Central memory CD8-positive, alpha-beta T cell (primary cell): ENCODE results near the gene CLEC18A.
"Not testable (repeated sequence)": the region's sequence is repeated elsewhere in the genome, so short reads cannot be mapped to it uniquely, and the experiment has no call there.

Experiments used
- ATAC-seq: fragments of 150-1000 bp; cut with Tn5 transposase; replicated peaks from 2 replicates; pipeline ENCODE4 v1.10.0; 2022; ENCODE audit warnings: mild to moderate bottlenecking, moderate FRiP score, moderate number of reproducible peaks; ENCODE audit not compliant: poor library complexity, severe bottlenecking; ENCODE audit errors: extremely low read depth
- DNase-seq, 2 donors: peaks; one replicate each; pipeline ENCODE4 v3.0.0; 2021; ENCODE audit warnings: low spot score in 2 of 2
- H3K27ac Mint-ChIP-seq: one replicate; pipeline ENCODE4 v1.8.0; 2022; ENCODE audit warnings: low read depth, mild to moderate bottlenecking, moderate library complexity, mixed read lengths
- H3K27me3 Mint-ChIP-seq: one replicate; pipeline ENCODE4 v1.8.0; 2022; ENCODE audit warnings: mixed read lengths
- H3K36me3 Mint-ChIP-seq: one replicate; pipeline ENCODE4 v1.8.0; 2022; ENCODE audit warnings: mild to moderate bottlenecking, moderate library complexity, mixed read lengths; ENCODE audit not compliant: insufficient read depth
- H3K4me1 Mint-ChIP-seq: one replicate; pipeline ENCODE4 v1.8.0; 2022; ENCODE audit warnings: mixed read lengths
- H3K4me3 Mint-ChIP-seq: one replicate; pipeline ENCODE4 v1.8.0; 2022; ENCODE audit warnings: mild to moderate bottlenecking, moderate library complexity, mixed read lengths
- H3K9me3 Mint-ChIP-seq: one replicate; pipeline ENCODE4 v1.8.0; 2022; ENCODE audit warnings: mixed read lengths

The CLEC18A gene

DNA sequence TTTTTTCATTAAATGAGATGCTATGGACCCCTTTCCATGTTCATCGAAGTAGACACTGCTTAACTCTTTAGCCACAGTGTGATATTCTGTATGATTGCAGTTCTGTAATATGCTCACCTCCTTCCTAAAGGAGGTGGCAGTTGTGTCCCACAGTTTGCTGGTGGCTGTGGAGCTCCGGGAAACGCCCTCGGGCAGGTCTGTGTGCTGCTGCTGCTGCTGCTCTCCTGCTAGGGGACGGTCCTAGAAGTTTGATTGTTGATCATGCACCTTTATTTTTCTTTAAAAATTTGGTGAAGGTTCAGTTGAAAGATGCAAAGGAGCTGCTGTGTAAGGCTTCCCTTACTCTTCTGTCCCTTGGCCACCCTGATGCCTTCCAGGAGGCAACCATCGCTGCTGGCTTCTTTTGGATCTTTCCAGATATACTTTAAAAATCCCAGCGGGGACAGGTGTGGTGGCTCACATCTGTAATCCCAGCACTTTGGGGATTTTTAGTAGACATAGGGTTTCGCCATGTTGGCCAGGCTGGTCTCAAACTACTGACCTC lies 8.4 kb upstream of the CLEC18A start:
- Mint-ChIP-seq H3K9me3 (no peaks in the 10 kb centered on the region), H3K4me3 (no peak overlapping the region), H3K27me3 (no peaks in the 10 kb centered on the region), H3K36me3 (peaks cover 6% of the 10 kb centered on the region), H3K4me1 (no peaks in the 10 kb centered on the region), H3K27ac (no peak overlapping the region)
- DNase-seq, result no peak
- no peak for ATAC-seq

DNA sequence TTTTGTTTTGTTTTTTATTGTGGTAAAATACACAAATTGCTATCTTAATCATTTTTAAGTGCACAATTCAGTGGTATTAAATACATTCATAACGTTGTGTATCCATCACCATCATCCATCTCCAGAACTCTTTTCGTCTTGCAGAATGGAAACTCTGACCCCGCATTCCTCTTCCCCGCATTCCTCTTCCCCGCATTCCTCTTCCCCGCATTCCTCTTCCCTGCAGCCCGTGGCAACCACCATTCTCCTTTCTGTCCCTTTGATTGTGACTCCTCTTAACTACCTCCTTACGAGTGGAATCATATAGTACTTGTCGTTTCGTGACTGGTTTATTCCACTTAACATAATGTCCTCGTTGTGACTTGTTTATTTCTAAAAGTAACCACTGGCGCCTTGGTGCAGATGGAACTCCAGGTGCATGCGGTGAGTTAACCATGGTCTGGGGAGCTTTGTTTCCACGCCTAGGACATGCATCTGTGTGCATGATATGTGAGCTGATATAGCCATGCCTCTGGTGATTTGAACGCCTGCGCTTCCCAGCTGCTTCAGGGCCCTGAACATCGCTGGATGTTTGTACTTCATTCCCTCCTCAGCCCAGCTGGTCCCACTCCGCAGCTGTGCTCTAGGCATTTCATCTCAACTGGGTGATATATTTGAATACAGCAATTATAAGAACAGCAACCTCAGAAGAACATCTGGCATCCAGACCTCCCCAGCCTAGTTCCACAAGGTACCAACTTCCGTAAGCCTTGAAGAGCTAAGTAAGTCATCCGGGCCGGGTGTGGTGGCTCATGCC lies 7.7 kb upstream of the CLEC18A start:
- not testable (repeated sequence) for H3K36me3 Mint-ChIP-seq, H3K27me3 Mint-ChIP-seq, H3K27ac Mint-ChIP-seq, H3K4me1 Mint-ChIP-seq, ATAC-seq, H3K9me3 Mint-ChIP-seq, DNase-seq, H3K4me3 Mint-ChIP-seq

GRCh38 chr16:69950411-69950810 lies 723 bp upstream of the CLEC18A start:
- H3K9me3 Mint-ChIP-seq, H3K4me3 Mint-ChIP-seq, H3K27me3 Mint-ChIP-seq, H3K27ac Mint-ChIP-seq, DNase-seq, H3K4me1 Mint-ChIP-seq, ATAC-seq, H3K36me3 Mint-ChIP-seq: not testable (repeated sequence)

GRCh38 chr16:69951672-69952031 lies 518 bp downstream of the CLEC18A start:
- DNase-seq, H3K4me1 Mint-ChIP-seq, H3K27me3 Mint-ChIP-seq, H3K36me3 Mint-ChIP-seq, H3K9me3 Mint-ChIP-seq, H3K4me3 Mint-ChIP-seq, ATAC-seq, H3K27ac Mint-ChIP-seq: not testable (repeated sequence)

GRCh38 chr16:69952116-69952515 lies 982 bp downstream of the CLEC18A start:
- H3K9me3 Mint-ChIP-seq, DNase-seq, H3K27ac Mint-ChIP-seq, H3K36me3 Mint-ChIP-seq, H3K4me3 Mint-ChIP-seq, H3K4me1 Mint-ChIP-seq, H3K27me3 Mint-ChIP-seq, ATAC-seq: not testable (repeated sequence)

DNA sequence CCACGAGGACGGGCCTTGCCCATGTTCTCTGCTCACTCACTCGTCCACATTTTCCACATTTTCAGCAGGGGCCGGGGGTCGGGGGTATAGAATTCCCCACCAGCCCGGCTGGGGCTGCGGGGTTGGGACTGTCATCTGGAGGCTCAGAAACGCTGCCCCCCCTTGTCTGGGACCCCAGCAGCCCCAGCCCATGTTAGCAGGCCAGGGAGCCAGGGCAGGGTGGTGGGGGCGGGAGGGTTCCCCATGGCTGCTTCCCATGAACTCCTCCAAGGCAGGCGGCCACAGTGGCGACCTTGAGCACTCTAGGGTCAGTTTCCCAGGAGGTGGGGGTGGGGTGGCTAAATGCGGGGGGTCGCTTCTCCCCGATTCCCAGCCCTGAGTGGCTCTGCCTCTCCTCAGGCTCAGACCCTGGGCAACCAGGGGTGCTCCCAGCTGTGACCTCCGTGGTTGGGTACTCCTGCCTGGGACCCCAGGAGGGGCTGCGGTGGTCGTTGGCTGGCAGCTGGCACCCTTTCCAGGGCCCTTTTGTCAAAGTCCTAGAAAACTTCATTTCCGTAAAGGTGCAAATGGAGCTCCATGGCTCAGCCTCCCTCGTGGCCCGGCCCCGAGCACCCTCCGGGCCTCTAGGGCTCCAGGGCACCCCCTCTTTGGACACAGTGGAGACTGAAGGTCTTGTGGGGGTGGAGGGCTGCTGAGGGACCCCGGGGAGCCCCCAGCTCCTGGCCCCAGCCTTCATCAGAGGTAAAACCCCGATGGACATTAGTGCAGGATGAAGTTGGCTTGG lies 1.6 kb downstream of the CLEC18A start:
- ATAC-seq, H3K27me3 Mint-ChIP-seq, H3K4me3 Mint-ChIP-seq, H3K9me3 Mint-ChIP-seq, H3K27ac Mint-ChIP-seq, H3K4me1 Mint-ChIP-seq, DNase-seq, H3K36me3 Mint-ChIP-seq: not testable (repeated sequence)

- not testable (repeated sequence) for H3K27me3 Mint-ChIP-seq, H3K27ac Mint-ChIP-seq, H3K4me3 Mint-ChIP-seq, H3K4me1 Mint-ChIP-seq, DNase-seq, H3K36me3 Mint-ChIP-seq, ATAC-seq, H3K9me3 Mint-ChIP-seq
Measured at GRCh38 chr16:69954241-69954640, 3.1 kb downstream of the CLEC18A start.

- H3K4me3 Mint-ChIP-seq, H3K27me3 Mint-ChIP-seq, ATAC-seq, H3K27ac Mint-ChIP-seq, DNase-seq, H3K36me3 Mint-ChIP-seq, H3K4me1 Mint-ChIP-seq, H3K9me3 Mint-ChIP-seq: not testable (repeated sequence)
Measured at GRCh38 chr16:69963312-69963711, 12.2 kb downstream of the CLEC18A start.

DNA sequence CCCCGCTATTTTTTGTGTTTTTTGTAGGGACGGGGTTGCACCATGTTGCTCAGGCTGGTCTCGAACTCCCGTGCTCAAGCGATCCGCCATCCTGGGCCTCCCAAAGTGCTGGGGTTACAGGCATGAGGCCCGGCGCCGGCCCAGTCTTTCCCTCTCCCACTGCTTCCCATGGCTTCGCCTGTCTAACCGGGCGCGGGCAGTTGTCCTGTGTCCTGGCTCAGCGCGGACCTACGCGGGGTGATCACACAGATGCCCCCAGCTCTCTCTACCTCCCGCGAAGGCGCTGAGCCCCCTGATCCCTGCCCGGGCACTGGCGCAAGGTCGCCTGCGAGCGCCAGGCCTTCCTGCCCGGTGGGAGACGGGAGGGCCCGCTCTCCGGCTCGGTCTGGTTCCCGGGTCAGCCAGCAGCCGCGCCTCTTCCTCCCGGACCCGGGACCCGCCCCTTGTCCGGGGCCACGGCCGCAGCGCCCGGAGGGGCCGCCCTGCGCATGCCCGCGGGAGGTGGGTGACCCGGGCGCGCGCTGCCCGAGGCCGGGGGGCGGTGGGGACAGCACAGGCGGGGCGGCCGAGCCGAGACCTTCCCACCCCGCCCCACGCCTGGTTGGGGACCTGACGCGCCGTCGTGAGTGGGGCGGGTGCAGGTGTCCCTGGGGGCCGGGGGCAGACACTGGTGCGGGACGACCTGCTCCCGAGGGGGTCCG lies 14.0 kb downstream of the CLEC18A start:
- not testable (repeated sequence) for H3K27ac Mint-ChIP-seq, H3K4me3 Mint-ChIP-seq, ATAC-seq, H3K4me1 Mint-ChIP-seq, DNase-seq, H3K9me3 Mint-ChIP-seq, H3K36me3 Mint-ChIP-seq, H3K27me3 Mint-ChIP-seq

DNA sequence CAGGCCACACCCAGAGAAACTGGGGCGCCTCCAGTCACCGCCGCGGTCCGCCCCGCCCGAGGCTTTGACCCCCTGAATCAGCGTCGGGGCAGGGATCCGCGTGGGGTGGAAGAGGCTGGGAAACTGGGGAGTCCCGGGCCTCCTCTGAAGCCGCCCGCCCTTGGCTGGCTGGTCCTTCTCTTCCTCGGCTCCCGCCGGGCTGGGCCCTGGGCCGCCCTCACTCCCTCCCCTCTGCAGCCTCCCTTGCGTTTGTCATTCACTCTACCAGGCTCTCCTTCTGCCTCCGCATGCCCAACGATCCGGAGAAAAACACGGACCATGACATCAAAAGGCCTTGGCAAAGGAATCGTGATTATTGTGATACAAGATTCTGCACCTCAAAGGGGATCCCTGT lies 14.5 kb downstream of the CLEC18A start:
- not testable (repeated sequence) for DNase-seq, ATAC-seq, H3K27me3 Mint-ChIP-seq, H3K9me3 Mint-ChIP-seq, H3K27ac Mint-ChIP-seq, H3K36me3 Mint-ChIP-seq, H3K4me3 Mint-ChIP-seq, H3K4me1 Mint-ChIP-seq

- not testable (repeated sequence) for H3K27ac Mint-ChIP-seq, ATAC-seq, H3K36me3 Mint-ChIP-seq, H3K9me3 Mint-ChIP-seq, DNase-seq, H3K4me1 Mint-ChIP-seq, H3K4me3 Mint-ChIP-seq, H3K27me3 Mint-ChIP-seq
Measured at GRCh38 chr16:69967688-69968087, 16.6 kb downstream of the CLEC18A start.

- H3K9me3 Mint-ChIP-seq, H3K36me3 Mint-ChIP-seq, ATAC-seq, H3K4me3 Mint-ChIP-seq, H3K27me3 Mint-ChIP-seq, DNase-seq, H3K27ac Mint-ChIP-seq, H3K4me1 Mint-ChIP-seq: not testable (repeated sequence)
Measured at GRCh38 chr16:69968125-69968524, 17.0 kb downstream of the CLEC18A start.
